HG03066 (cell line): ENCODE data around the gene TRPV3.
"Not testable (repeated sequence)": the region's sequence is repeated elsewhere in the genome, so short reads cannot be mapped to it uniquely, and the experiment has no call there.

Source experiments
- ATAC-seq: cut with Tn5 transposase; IDR thresholded peaks from one replicate; pipeline ENCODE4 v1.9.1; 2021; ENCODE audit warnings: low read depth; ENCODE audit not compliant: unreplicated experiment

The TRPV3 gene

DNA sequence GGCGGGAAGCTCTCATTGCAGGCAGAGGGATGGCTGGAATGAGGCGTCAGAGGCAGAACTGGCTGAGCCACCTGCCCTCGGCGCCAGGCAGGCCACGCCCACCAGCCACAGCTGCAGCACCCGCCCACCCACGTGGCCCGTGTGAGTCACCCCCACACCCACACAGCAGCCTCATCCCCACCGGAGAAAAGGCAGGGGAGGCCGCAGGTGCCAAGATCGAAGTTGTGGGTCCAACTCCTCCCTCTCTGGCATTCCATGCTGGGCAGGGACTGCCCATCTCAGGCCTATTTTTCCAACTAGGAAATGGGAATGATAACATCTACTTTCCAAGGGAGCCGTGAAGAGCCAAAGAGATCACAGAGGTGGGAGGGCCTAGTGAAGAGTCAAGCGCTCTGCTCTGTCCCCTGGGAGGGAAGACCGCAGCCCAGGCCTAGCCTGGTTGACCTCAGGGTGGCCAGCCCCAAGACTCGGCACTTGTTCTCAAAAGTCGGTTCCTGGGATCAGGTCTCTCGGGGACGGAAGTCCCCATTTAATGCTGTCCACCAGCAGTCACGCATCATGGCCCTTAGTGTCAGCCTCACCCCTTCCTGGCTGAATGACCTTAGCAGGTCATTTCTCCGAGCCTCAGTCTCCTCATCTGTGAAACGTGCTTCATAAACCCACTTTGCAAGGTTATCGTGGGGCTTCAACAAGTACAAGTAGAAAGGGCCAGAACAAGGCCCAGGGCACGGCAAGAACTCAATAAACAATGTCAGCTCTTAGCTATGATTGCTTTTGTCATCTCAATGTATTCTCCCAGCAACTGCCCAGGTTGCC is at the start of gene TRPV3:
Gene TRPV3 (minus strand): TSS at position 45 of the 816 bp plus-strand sequence. CDS start 2,962 bp downstream, outside the sequence.
- ATAC-seq, result no peak

- no peak for ATAC-seq
These were observed 46.3 kb upstream of the TRPV3 start for GRCh38 chr17:3603870-3604259.

GRCh38 chr17:3603119-3603869 is 45.7 kb upstream of the TRPV3 start:
- ATAC-seq, result no peak

GRCh38 chr17:3602499-3602898 is 44.9 kb upstream of the TRPV3 start:
- ATAC-seq, result no peak

DNA sequence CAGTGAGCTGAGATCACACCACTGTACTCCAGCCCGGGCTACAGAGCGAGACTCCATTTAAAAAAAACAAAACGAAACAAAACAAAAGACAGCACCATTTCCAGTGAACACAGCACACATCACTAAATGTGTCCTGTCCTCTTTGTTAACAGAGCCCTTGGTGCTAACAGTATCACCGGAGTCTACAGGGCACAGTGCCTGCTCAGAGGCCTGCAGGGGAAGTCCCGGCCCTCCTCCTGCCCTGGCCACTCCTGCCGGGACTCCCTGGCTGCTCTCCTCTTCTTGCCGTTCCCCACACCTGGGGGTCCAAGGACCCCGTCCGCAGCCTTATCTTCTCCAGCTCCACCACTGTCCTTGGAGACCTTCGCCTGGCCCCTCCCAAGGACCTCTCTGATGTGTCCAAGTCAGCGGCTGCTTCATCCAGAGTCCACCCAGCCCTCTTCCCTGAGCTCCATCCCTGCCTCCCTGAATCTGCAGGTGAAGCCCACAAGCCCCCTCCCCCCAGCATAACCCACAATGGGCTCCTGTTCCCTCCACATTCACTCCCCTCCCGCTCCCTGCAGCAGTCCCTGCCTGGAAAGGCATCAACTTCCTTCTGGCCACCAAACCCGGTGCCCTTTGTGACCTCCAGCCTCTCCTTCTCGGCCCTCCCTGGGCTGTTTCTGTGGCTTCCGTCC is 43.1 kb upstream of the TRPV3 start:
- no peak for ATAC-seq

- ATAC-seq, result no peak
These were observed 40.5 kb upstream of the TRPV3 start for GRCh38 chr17:3598078-3598477.

- ATAC-seq, result no peak
These were observed 39.3 kb upstream of the TRPV3 start for GRCh38 chr17:3596804-3597464.

DNA sequence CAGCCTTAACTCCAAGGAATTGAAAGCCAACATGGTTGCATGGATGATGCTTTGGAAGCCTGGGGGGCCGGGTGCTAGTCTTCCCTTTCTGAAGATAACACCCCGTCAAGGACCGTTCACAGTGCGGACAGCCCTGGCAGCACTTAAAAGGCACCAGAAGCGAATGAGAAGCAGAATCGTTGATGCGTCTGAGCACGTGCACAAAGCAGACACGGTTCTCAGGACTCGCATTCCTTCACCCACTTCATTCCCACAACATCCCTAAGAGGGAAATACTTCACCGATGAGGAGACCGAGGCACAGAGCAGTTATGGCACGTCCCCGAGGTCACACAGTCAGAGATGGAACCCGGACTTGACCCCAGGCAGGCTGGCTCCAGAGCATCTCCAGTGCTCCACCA is 37.4 kb upstream of the TRPV3 start:
- ATAC-seq, result no peak

DNA sequence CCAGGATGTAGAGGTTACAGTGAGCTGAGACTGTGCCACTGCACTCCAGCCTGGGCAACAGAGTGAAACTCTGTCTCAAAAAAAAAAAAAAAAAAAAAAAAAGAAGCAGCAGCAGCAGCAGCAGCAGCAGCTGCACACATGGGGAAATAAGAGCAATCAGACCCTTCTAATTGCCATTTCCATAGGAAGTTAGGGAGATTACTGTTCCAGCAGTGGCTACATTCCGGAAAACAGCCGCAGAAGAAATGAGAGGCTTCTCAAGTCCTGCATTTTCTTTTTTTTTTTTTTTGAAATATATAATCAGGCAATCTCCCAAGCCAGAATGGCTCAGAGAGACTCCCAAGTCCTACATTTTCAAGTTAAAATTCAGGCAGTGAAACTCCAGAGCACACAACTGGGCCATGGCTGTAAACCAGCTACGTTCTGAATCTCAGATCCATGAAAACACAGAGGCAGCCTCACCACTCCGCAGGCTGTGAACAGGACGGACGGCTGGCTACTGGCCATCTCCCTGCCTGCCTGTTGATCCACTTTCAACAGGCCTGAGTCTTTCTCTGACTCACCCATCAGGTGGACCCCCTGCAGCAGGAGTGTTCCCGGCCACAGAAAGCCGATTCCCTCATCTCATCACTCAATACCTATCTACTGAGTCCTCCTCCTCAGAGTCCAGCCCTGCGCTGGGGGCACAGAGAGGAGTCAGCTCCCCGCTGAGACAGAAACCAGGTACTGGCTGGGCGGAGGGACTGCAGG is 36.6 kb upstream of the TRPV3 start:
- no peak for ATAC-seq

DNA sequence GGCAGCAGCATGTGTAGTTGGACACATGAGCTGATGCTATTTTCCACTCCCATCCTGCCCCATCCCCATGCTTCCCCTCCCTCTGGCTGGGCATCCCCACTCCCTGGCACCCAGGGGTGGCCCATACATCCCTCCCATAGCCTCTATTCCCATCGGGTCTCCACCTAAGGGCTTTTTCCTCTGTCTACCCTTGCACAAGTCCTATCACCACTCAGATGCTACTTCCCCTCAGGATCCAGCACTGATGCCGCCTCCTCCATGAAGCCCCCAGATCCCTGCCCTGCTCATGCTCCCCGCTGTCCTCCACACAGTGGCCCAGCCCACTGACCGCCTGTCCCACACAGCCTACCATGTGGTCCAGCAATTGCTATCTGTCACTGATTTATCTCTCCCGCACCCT is 35.8 kb upstream of the TRPV3 start:
- no peak for ATAC-seq

DNA sequence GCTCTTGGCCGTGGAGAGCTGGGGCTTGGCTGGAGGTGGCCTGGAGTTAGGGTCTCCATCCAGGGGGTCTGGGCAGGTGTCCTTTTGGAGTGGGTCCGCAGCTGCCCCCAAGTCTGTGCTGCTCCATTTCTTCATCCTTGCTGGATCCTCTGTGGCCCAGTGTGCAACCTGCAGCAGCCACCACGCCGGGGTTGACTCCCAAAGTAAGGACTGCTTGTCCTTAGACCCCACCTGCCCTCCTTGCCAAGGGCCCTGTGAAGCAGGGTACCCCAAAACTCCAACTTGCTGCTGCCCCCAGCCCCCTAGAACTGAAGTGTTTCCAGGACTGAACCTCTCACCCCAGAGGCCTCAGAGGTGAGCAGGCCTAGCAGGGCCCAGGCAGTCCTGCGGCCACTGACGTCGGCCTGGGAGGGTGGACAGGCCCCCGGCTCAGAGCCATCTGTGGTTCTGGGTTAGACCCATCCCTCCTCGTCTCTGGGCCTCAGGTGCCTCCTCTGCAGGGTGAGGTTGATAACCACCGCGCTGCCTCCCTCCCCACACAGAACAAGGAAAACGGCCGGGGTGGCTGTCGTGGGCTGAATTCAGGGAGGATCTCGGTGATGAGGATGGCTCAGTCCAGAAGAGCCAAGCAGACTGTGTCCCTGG is 34.7 kb upstream of the TRPV3 start:
- no peak for ATAC-seq

GRCh38 chr17:3590768-3591167 is 33.2 kb upstream of the TRPV3 start:
- ATAC-seq, result no peak

DNA sequence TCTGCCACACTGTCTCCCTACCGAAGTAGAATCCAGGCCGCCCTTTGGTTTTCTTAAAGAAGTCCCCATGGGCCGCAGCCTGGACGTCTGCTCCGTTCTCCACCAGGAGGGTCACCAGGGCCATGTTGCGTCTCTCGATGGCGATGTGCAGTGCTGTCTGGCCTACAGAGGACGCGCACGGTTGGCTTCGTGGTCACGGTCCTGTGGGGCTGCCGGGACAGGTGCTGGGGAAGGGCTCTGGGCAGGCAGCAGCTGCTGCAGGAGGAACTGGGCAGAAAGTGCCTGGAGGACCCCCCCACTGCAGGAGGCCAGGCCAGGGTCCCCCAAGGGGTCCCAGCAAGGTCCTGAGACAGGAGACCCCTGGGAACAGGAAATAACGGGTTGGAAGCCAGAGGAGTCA is 32.6 kb upstream of the TRPV3 start:
- no peak for ATAC-seq

GRCh38 chr17:3589784-3590183 is 32.2 kb upstream of the TRPV3 start:
- no peak for ATAC-seq

GRCh38 chr17:3585826-3586225 is 28.2 kb upstream of the TRPV3 start:
- ATAC-seq, result no peak

GRCh38 chr17:3583456-3583855 is 25.8 kb upstream of the TRPV3 start:
- ATAC-seq, result no peak

- ATAC-seq, result no peak
These were observed 25.3 kb upstream of the TRPV3 start for GRCh38 chr17:3582915-3583314.

DNA sequence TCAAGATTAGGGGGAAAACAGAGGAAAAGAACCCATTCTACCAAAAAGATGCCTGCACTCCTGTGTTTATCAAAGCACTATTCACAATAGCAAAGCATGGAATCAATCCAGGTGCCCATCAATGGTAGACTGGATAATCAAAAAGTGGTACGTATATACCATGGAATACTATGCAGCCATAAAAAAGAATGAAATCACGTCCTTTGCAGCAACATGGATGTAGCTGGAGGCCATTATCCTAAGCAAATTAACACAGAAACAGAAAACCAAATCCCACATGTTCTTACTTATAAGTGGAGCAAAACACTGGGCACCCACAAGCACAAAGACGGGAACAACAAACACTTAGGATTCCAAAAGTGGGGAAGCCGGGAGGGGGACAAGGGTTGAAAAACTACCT is 21.1 kb upstream of the TRPV3 start:
- not testable (repeated sequence) for ATAC-seq

DNA sequence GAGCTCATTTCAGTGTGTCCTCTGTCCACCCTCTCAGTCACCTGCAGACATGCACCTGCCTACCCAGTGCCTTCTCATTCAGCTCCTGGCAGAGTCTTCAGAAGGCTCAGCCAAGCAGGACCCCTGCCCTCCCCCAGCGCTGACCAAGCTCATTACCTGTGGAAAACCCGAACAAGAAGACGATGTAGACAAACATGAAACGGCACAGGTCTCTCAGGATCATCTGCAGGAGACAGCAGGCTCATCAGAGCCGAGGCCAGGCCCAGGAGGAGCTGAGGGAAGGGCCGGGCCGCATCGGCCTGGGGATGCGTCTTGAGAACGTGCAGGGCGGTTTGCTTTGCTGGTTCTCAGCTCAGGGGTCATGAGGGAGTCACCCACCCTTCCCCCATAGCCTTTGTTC is 19.4 kb upstream of the TRPV3 start:
- ATAC-seq, result no peak

GRCh38 chr17:3575511-3575910 is 17.9 kb upstream of the TRPV3 start:
- ATAC-seq, result no peak
